Stimulated activated CD4-positive, alpha-beta T cell treated with anti-CD3 and anti-CD28 coated beads, Interleukin-12 subunit alpha, Interleukin-12 subunit beta, amount 100 ng/mL, for 4 hours (primary cell): ENCODE results near the gene FCGR1A.
A peak's percentile ranks its signal among the peaks of the same experiment; 100 is the strongest.
"Not testable (repeated sequence)": the region's sequence is repeated elsewhere in the genome, so short reads cannot be mapped to it uniquely, and the experiment has no call there.

Source experiments
- DNase-seq: peaks from one replicate; pipeline ENCODE4 v3.0.0-alpha.2; 2020

Gene FCGR1A

GRCh38 chr1:149778313-149778712, 4.2 kb upstream of the FCGR1A start:
- not testable (repeated sequence) for DNase-seq

DNA sequence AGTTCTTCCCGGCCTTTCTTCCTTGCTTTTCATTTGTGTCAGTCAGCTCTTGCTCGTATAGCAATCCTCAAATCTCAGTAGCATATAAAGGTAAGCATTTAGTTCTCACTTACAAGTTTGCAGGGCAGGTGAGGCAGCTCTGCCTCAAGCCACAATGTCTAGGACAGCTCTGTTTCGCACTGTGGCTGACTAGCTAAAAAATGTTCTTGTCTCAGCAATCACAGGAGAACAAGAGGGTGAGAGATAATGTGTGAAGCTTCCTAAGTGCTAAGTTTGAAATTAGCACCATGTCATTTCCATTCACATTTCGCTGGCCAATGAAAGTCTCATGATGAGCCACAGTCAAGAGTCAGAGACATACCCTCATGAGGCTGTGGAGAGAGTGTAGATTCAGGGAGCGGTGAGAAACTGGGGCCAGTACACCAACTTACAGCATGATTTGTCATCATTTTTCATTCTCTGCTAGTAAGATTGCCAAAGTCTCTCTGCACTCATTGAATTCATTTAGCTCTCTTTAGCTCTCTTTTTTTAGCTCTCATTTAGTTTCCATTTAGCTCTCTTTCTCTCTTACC, 995 bp upstream of the FCGR1A start:
- DNase-seq = not testable (repeated sequence)

- not testable (repeated sequence) for DNase-seq
Measured at GRCh38 chr1:149783289-149783688, 795 bp downstream of the FCGR1A start.

- not testable (repeated sequence) for DNase-seq
Measured at GRCh38 chr1:149783868-149784267, 1.4 kb downstream of the FCGR1A start.

- DNase-seq = not testable (repeated sequence)
Measured at GRCh38 chr1:149787688-149788451, 5.4 kb downstream of the FCGR1A start.

DNA sequence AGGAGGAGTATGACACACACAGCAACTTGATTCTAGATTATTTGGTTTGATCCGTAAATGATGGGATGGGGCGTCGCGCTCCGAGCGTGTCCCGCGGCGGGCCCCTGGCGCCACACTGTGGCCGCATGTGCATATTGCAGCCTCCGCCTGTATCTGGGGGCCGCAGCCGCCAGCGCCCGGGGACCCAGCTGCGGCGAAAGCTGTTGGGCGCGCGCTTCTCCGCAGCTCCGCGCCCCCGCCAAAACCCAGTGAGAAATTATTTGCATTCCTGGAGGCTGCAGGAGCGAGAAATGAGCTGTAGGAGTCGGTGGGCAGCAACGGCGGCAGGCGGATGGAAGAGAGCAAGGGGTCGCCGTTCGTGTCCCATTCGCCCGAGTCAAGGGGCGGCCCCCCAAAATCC, 10.0 kb downstream of the FCGR1A start:
- DNase-seq = peak; percentile 48

DNA sequence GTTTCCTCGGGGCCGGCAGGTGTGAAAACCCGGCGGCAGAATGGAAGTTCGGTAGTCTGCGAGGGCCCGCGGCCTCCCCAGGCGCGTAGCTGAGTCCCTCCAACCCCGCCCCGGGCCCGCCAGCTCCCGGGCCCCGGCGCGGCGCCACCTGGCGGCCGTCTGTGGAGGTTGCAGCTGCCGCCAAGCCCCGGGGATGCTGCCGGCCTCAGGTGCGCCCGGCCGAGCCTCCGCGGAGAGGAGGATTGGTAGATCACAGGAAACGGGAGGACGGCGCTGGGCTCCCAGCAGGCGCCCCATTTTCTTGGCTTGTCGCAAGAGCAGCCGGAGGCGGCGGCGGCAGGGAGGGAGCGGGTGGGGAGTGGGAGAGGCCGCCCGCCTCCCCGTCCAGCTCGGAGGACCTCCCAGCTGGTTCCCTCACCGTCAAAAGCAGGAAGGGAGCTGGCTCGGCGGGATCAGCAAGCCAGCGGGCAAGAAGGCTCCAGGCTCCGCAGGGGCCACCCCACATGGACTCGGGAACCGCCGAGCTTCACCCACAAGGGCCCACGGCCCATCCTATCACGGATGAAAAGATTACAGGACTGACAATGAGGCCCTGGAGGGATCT, 10.5 kb downstream of the FCGR1A start:
- DNase-seq = peak; percentile 80

- DNase-seq = not testable (repeated sequence)
Measured at GRCh38 chr1:149793885-149794284, 11.4 kb downstream of the FCGR1A start.

DNA sequence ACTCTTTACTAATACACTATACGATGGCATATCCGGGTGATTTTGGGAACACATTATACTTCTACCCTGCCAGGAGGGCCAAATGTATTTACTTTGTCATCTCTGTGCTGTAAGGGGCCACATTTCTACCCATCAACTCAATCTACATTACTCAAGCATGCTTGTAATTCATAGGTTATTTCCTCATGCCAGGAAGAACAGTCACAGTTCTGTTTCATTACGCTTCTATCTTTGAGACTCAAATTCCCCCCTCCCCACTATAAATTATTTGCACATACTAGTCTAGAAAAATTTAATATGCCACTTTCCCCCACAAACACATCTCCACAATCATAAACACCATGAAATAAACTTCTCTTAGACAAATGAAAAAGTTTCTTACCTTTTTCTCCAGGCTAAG, 19.1 kb downstream of the FCGR1A start:
- DNase-seq = not testable (repeated sequence)

GRCh38 chr1:149804417-149805080, 22.1 kb downstream of the FCGR1A start:
- not testable (repeated sequence) for DNase-seq

DNA sequence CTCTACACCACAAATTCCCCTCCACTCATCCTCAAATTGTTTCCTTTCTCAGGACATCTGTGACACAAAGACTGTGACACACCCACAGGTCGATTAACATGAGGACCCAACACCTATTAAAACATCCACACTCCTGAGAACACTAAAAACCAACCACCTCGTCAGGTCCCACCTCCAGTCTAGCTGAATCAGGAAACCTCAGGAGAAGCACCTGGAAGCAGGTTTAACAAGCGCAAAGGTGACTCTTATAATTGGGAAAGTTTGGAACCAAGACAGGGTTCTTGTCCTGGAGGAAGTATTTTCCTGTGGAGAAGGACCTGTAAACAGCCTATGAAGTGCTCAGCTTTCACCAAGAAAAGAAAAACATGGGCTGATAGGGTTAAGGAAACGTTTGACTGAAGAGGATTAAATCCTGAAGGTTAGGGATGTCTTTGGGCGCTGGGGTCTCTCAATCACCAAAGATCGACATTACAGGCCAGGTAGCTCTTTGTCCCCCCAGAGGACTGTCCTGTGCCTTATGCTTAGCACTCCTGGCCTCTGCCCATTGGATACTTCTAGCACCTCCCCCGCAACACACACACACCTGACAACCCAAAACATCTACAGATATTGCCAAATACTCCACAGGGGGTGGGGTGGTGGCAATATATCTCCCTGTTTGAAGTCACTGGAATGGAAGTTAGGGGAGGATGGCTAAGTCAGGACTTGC, 28.4 kb downstream of the FCGR1A start:
- DNase-seq = not testable (repeated sequence)

DNA sequence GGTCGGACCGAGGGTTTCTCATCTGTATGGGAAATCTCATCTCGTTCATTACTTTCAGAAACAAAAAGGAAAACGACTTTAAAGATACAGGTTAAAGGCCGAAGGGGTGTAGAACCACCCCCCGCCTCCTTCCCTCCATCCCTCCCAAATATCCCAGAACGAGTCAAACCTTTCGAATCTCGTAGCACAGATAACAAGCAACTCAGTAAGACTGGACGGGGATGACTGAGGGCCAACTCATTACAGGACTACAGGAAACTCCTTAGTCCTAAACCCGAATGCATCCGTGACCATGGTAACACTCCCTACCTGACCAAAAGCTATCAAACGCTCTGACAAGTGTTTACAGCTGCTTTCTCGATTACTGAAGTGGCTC, 29.0 kb downstream of the FCGR1A start:
- not testable (repeated sequence) for DNase-seq

DNA sequence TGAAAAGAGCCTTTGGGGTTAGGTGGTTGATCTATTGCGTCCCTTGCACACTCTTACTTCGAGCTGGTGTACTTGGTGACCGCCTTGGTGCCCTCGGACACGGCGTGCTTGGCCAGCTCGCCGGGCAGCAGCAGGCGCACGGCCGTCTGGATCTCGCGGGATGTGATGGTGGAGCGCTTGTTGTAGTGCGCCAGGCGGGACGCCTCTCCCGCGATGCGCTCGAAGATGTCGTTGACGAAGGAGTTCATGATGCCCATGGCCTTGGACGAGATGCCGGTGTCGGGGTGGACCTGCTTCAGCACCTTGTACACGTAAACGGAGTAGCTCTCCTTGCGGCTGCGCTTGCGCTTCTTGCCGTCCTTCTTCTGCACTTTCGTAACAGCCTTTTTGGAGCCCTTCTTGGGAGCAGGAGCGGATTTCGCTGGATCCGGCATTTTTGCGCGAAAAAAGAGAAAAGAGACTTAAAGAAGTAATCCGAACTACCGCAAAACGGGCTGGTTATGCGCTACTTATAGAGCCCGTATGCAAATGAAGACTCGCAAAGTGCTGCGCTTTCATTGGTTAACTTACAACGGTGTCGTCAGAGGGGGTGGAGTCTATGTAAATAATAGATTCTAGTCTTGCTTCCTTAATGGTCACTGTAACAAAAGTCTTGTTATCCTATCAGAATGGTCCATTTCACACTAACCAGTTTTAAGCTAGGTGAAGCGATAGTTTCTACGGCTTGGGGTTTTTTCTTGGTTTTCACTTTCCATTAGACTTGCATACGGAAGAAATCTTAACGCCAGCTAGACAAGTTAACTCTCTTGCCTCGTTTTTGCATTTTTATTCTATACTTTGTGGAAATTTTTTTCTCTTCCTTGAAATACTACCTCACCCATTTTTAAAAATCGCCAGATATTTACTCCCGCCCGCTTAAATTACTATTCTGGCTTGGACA, 29.7 kb downstream of the FCGR1A start:
- peak; percentile 58 for DNase-seq

DNA sequence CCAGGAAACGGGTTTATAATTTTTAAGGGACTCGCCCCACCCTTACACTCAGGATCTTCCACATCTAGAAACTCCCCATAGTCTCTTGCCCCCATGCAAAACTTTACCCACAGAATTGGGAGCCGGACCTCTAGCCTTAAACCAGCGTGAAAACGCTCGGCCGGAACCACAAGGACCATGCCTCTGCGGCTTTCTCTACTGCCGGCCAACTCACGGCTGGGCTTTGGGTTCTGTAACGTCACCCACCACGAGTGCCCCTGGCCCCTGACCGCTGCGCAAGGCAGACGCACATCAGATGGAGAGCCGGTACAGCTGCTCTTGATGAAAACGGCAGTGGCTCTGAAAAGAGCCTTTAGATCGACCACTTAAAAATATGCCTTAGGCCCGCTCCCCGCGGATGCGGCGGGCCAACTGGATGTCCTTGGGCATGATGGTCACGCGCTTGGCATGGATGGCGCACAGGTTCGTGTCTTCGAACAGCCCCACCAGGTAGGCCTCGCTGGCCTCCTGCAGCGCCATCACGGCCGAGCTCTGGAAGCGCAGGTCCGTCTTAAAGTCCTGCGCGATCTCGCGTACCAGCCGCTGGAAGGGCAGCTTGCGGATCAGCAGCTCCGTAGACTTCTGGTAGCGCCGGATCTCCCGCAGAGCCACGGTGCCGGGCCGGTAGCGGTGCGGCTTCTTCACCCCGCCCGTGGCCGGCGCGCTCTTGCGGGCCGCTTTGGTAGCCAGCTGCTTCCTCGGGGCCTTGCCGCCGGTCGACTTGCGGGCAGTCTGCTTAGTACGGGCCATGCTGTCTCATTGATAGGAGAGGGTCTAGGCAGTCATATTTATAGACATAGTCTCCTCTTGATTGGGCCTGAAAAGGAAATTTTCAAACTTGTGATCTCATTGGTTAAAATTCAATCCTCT, 30.7 kb downstream of the FCGR1A start:
- peak; percentile 32 for DNase-seq

- not testable (repeated sequence) for DNase-seq
Measured at GRCh38 chr1:149820387-149820786, 37.9 kb downstream of the FCGR1A start.

DNA sequence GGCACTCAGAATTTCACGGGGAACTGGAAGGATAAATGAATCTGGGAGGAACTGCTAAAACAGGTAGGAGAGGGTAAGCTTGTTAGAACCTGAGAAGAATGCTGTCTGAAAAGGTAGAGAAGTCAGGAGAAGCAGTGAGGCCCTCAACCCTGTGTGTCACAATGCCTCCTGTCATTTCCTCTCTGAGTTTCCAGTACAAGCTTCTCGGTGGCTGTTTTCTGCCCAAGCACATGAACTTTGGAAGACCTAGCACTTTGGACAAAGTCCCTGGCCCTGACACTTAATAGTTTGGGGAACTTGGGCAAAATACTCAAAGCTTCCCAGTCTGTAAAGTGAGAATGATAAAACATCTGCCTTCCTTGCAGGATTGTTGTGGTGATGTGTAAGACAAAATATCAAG, 44.1 kb downstream of the FCGR1A start:
- DNase-seq = not testable (repeated sequence)

DNA sequence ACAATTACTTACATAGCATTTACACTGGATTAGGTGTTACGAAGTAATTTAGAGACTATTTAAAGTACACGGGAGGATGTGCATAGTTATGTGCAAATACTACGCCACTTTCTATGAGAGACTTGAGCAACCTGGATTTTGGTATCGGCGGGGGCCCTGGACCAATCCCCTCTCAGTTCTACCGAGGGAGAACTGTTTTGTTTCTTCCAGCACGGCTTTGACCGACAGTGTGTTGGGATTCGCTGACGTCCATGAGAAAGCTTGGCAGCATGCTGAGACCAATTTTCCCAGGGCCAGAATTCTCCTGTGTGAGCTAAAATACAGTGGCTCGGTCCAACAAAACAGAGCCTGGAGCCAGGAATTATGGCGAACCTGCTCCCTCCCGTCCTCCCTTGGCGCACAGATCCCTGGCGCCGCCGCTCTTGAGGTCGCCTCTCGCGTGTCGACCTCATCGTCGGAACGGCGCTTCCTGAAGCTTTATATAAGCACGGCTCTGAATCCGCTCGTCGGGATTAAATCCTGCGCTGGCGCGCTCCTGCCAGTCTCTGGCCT, 49.3 kb downstream of the FCGR1A start:
- not testable (repeated sequence) for DNase-seq

DNA sequence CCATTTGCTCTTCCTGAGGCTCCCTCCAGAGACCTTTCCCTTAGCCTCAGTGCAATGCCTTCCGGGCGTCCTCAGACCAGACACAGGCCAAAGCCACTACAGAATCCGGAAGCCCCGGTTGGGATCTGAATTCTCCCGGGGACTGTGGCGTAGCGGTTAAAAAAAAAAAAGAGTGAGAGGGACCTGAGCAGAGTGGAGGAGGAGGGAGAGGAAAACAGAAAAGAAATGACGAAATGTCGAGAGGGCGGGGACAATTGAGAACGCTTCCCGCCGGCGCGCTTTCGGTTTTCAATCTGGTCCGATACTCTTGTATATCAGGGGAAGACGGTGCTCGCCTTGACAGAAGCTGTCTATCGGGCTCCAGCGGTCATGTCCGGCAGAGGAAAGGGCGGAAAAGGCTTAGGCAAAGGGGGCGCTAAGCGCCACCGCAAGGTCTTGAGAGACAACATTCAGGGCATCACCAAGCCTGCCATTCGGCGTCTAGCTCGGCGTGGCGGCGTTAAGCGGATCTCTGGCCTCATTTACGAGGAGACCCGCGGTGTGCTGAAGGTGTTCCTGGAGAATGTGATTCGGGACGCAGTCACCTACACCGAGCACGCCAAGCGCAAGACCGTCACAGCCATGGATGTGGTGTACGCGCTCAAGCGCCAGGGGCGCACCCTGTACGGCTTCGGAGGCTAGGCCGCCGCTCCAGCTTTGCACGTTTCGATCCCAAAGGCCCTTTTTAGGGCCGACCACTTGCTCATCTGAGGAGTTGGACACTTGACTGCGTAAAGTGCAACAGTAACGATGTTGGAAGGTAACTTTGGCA, 50.0 kb downstream of the FCGR1A start:
- DNase-seq = not testable (repeated sequence)

DNA sequence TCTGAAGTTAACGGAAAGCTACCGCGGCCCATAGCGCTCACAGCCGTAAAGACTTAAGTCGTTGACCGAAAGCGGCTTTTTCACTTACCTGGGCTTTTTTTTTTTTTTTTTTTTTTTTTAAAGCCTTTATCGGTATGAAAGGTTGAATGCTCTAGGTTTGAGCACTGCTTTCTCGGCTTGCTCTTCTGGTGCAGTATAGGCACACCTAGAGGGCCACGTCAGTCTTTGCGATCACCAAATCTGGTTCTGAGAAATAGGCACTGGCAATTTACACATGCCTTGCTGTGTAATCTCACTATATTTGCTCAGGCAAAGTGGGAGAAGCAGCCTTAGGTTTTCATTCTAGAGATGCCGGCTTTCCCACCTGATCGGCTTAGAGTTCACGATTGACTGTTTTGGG, 50.6 kb downstream of the FCGR1A start:
- not testable (repeated sequence) for DNase-seq
